ENCODE measurements around the gene AMD1. TPM values are rescaled to one million over a fixed set of nuclear protein-coding genes. Genes with fewer than 3 reads are reported as not detected.

The AMD1 gene
- total RNA-seq, 1 donor, result 99.1 TPM

- no peak for DNase-seq (ENCODE audit: low read depth)
- H3K4me3 ChIP-seq (ENCODE audit: low read depth, low read length), result no peak overlapping the region
- TF ChIP-seq CTCF (IDR thresholded peaks at IDR 0.05; ENCODE audit: insufficient read depth, low read length), result no peak
Measured at GRCh38 chr6:110884321-110884720, 9.7 kb downstream of the AMD1 start.

GRCh38 chr6:110885526-110885925 lies 10.9 kb downstream of the AMD1 start:
- DNase-seq (ENCODE audit: low read depth), result no peak
- H3K4me3 ChIP-seq (ENCODE audit: low read depth, low read length), result no peak overlapping the region
- no peak for TF ChIP-seq CTCF (IDR thresholded peaks at IDR 0.05; ENCODE audit: insufficient read depth, low read length)

GRCh38 chr6:110886555-110887167 lies 12.1 kb downstream of the AMD1 start:
- no peak for TF ChIP-seq CTCF (IDR thresholded peaks at IDR 0.05; ENCODE audit: insufficient read depth, low read length)
- no peak for DNase-seq (ENCODE audit: low read depth)
- no peak overlapping the region for H3K4me3 ChIP-seq (ENCODE audit: low read depth, low read length)

GRCh38 chr6:110890288-110890687 lies 15.7 kb downstream of the AMD1 start:
- no peak for DNase-seq (ENCODE audit: low read depth)
- TF ChIP-seq CTCF (IDR thresholded peaks at IDR 0.05; ENCODE audit: insufficient read depth, low read length), result no peak
- no peak overlapping the region for H3K4me3 ChIP-seq (ENCODE audit: low read depth, low read length)

GRCh38 chr6:110895907-110896608 lies 21.5 kb downstream of the AMD1 start:
- no peak overlapping the region for H3K4me3 ChIP-seq (ENCODE audit: low read depth, low read length)
- TF ChIP-seq CTCF (IDR thresholded peaks at IDR 0.05; ENCODE audit: insufficient read depth, low read length), result no peak
- DNase-seq (ENCODE audit: low read depth), result no peak

GRCh38 chr6:110897433-110897832 lies 22.8 kb downstream of the AMD1 start:
- DNase-seq (ENCODE audit: low read depth), result no peak
- no peak for TF ChIP-seq CTCF (IDR thresholded peaks at IDR 0.05; ENCODE audit: insufficient read depth, low read length)
- H3K4me3 ChIP-seq (ENCODE audit: low read depth, low read length), result no peak overlapping the region
